HG03025 (cell line): ENCODE data around the gene RPL12.

ENCODE experiments used
- ATAC-seq: cut with Tn5 transposase; IDR thresholded peaks from one replicate; pipeline ENCODE4 v1.9.1; 2021; ENCODE audit warnings: mild to moderate bottlenecking, moderate library complexity; ENCODE audit not compliant: unreplicated experiment, low FRiP score

RPL12 gene

GRCh38 chr9:127407492-127407843 is 43.7 kb downstream of the RPL12 start:
- ATAC-seq, result no peak

GRCh38 chr9:127406799-127407491 is 44.3 kb downstream of the RPL12 start:
- ATAC-seq, result no peak

- ATAC-seq, result no peak
These were observed 45.7 kb downstream of the RPL12 start for GRCh38 chr9:127405344-127406125.

- ATAC-seq, result no peak
These were observed 46.6 kb downstream of the RPL12 start for GRCh38 chr9:127404631-127405030.

- no peak for ATAC-seq
These were observed 47.6 kb downstream of the RPL12 start for GRCh38 chr9:127403507-127404192.

- ATAC-seq, result no peak
These were observed 48.7 kb downstream of the RPL12 start for GRCh38 chr9:127402401-127403090.

- no peak for ATAC-seq
These were observed 51.4 kb downstream of the RPL12 start for GRCh38 chr9:127399736-127400269.

- ATAC-seq, result no peak
These were observed 52.3 kb downstream of the RPL12 start for GRCh38 chr9:127398715-127399400.

GRCh38 chr9:127398275-127398647 is 52.9 kb downstream of the RPL12 start:
- ATAC-seq, result no peak
